GM10248 (cell line): ENCODE measurements around the gene TMEM169.
A peak's percentile ranks its signal among the peaks of the same experiment; 100 is the strongest.

Source experiments
- CTCF ChIA-PET: fragments of 300-600 bp; sonication (Branson Sonifier 250); formaldehyde crosslinking; extraction: SDS; loops from one replicate; lab custom pipeline; 2021; ENCODE audit warnings: antibody characterized with exemption; lab: Yijun Ruan, JAX
- POLR2A ChIA-PET: fragments of 350-650 bp; sonication (Branson Sonifier 250); formaldehyde crosslinking; extraction: SDS; loops from one replicate; lab custom pipeline; 2020; ENCODE audit warnings: antibody characterized with exemption; lab: Yijun Ruan, JAX
- DNase-seq: peaks from one replicate; pipeline ENCODE4 v3.0.0; 2012; ENCODE audit errors: extremely low spot score
- TF ChIP-seq, protein P1 (sequence below): IDR thresholded peaks from 2 replicates; pipeline ENCODE4 v1.5.1; 2012; ENCODE audit warnings: mild to moderate bottlenecking, low read depth; ENCODE audit errors: extremely low read depth, missing control alignments, control extremely low read depth

TMEM169 gene

DNA sequence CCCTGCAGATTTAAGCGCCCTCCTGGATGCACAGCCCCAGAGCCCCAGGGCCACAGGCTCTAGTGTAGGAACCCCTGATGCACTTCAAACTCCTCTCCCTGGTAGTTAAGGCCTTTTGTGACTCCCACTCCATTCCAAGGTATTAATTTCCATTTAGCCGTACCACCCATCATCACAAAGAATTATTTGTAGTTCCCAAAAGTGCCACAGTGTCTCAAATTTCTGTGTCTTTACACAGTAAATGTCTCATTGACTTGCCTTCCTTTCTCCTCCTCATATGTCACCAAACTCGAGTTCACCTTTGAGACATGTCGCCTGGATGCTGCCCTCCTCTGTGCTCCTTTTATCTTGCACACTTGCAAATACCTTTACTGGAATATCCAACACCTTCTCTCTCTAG lies 26.0 kb upstream of the TMEM169 start:
- TF ChIP-seq, protein P1, sequence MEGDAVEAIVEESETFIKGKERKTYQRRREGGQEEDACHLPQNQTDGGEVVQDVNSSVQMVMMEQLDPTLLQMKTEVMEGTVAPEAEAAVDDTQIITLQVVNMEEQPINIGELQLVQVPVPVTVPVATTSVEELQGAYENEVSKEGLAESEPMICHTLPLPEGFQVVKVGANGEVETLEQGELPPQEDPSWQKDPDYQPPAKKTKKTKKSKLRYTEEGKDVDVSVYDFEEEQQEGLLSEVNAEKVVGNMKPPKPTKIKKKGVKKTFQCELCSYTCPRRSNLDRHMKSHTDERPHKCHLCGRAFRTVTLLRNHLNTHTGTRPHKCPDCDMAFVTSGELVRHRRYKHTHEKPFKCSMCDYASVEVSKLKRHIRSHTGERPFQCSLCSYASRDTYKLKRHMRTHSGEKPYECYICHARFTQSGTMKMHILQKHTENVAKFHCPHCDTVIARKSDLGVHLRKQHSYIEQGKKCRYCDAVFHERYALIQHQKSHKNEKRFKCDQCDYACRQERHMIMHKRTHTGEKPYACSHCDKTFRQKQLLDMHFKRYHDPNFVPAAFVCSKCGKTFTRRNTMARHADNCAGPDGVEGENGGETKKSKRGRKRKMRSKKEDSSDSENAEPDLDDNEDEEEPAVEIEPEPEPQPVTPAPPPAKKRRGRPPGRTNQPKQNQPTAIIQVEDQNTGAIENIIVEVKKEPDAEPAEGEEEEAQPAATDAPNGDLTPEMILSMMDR = no peak
- ChIA-PET POLR2A (no interaction called here), CTCF (interaction anchor here (1.1 to 5.2 kb wide), 2 partner anchors 22 to 32 kb away, joined by 4 to 39 read pairs; no protein-coding TSS in a partner anchor)

DNA sequence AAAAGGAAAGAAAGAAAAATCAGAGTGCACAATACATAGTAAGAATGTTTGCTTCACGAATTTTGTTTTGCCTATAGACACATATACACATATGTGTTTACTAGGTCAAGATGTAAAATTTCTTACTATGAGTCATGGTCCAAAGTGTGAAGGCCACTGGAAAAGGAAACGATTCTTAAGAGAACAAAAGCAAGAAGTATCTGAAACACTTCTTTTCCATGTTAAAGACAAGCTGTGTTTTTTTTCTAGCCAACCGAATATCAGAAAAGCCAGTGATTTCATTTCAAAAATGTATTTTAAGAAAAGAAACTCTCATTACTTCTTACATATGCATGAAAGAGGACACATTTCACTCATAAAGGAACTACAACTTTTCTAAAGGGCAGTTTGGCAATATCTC lies 25.0 kb upstream of the TMEM169 start:
- peak; percentile 42 for DNase-seq
- POLR2A ChIA-PET = interaction anchor here (0.6 kb wide), 1 partner anchor 62 kb away, joined by 5 read pairs; no protein-coding TSS in a partner anchor
- TF ChIP-seq, protein P1 = no peak
- CTCF ChIA-PET = interaction anchor here (5.2 kb wide), 1 partner anchor 23 kb away, joined by 39 read pairs; no protein-coding TSS in a partner anchor

More for the DNA sequence above, 26.0 kb upstream of the TMEM169 start:
- no peak for DNase-seq

GRCh38 chr2:216057688-216058193 lies 24.0 kb upstream of the TMEM169 start:
- TF ChIP-seq, protein P1 = no peak
- ChIA-PET POLR2A (no interaction called here), CTCF (interaction anchor here (0.6 to 5.2 kb wide), 9 partner anchors 10 to 55 kb away, joined by 3 to 39 read pairs (median 4); no protein-coding TSS in a partner anchor)
- DNase-seq = peak; percentile 78

DNA sequence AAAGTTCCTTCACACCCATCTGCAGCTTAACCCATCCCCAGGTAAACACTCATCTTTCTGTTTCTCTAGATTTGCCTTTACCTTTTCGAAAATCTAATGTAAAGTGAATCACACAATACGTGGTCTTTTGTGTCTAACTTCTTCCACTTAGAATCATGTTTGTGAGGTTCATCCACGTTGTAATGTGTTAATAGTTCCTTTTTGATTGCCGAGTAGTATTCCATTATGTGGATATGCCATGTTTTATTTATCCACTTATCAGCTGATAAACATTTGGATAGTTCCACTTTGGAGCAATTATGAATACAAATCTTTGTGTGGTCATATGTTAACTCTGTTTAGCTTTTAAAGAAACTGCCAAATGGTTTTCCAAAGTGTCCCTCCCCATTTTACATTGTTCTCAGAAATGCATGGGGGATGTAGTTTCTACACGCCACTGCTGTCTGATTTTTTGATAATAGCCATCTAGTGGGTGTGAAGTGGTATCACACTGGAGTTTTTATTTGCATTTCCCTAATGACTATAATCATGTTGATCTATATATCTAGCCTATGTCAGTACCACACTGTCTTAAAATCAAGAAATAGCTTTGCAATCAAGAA lies 22.4 kb upstream of the TMEM169 start:
- TF ChIP-seq, protein P1 = no peak
- ChIA-PET CTCF (interaction anchor here (0.8 to 5.2 kb wide), 14 partner anchors 10 to 81 kb away, joined by 3 to 39 read pairs (median 4); no protein-coding TSS in a partner anchor), POLR2A (no interaction called here)
- no peak for DNase-seq

DNA sequence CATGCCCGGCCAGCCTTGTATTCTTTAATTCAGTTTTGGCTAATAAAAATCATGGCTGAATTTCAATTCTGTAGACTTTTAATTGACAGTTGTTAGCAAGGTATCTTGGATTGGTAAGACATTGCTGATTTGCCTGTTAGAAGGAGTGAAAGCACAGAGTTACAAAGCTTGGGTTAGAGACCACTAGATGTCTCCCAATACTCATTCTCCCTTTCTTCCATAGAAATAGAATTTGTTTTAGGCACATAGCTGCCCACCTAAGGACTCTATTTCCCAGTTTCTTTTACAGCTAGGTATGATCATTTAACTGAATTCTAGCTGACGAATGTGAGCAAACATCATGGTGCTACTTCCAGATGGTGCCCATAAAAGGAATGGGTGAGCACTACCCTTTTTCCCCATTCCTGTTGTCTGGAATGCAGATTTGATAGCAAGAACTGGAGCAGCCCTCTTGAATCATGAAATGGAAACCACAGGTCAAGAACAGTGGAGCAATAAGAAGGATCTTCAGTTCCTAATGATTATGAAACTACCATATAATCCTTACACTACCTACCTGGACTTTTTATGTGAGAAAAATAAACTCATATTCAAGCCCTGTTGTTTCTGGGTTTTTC lies 17.6 kb upstream of the TMEM169 start:
- ChIA-PET POLR2A (no interaction called here), CTCF (interaction anchor here (1.0 to 1.1 kb wide), 3 partner anchors 17 to 340 kb away, joined by 3 to 4 read pairs (median 3); partner anchors contain the start of genes PECR and TMEM169)
- TF ChIP-seq, protein P1 = peak; percentile 37
- no peak for DNase-seq

GRCh38 chr2:216064665-216065064 lies 17.1 kb upstream of the TMEM169 start:
- no peak for DNase-seq
- ChIA-PET CTCF (interaction anchor here (1.0 to 1.1 kb wide), 3 partner anchors 17 to 339 kb away, joined by 3 to 4 read pairs (median 3); partner anchors contain the start of genes PECR and TMEM169), POLR2A (no interaction called here)
- TF ChIP-seq, protein P1 = no peak
